Measurements from ENCODE around the gene TTC3. TPM values are rescaled to one million over a fixed set of nuclear protein-coding genes. Genes with fewer than 3 reads are reported as not detected.

TTC3 gene
- total and polyA plus RNA-seq, 9 of the 15 experiments (the other 6 are each of a cell fraction or from before 2014, with no cell fraction given) = 17.5 to 92.0 (median 59.5) TPM

DNA sequence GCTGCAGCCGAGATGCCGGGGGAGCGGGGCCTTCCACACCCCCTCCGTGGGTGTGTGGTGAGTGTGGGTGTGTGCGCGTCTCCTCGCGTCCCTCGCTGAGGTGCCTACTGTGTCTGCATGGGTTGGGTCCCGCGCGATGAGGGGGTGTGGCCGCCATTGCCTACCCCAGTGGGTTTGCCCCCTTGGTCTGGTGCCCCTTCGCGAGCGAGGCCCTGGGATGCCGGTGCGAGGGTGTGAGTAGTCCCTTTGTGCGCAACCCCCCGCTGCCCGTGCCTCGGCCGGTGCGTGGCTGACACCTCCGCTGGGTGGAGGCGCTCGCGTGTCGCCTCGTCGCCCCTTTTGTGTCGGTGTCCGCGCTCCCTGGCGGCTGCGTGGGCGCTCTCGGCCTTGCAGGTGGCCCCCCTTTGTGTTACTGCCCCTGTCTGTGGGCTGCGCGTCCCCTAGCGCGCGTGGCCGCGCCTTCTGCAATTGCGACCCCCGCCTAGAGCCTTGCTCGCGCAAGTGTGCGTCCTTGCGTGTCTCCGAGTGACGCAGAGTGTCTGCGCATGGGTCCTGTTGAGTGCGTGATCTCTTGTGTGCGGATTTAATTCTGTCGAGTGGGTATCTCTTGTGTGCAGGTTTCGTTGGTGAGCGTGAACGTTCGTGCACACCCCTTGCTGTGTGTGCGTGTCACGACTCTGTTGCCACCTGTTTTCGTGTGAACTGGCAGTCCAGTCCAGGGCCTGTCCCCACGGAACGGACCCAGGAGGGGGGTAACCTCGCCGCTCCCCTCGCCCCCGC is 553 bp downstream of the TTC3 start (continued):
- TF ChIP-seq ZBTB26 (CRISPR knock-in tag; IDR thresholded peaks at IDR 0.05) = 0 out of 2 replicates have a peak, but pooled peaks have one; percentile 15
- no peak for TF ChIP-seq MCM2 (IDR thresholded peaks at IDR 0.05; ENCODE audit: low read depth)
- TF ChIP-seq ZBED1 (IDR thresholded peaks at IDR 0.05) = no peak
- peak; percentile 63 for TF ChIP-seq SP1 (CRISPR knock-in tag; IDR thresholded peaks at IDR 0.05)
- TF ChIP-seq MCM3 (IDR thresholded peaks at IDR 0.05) = no peak
- peak; percentile 86; the same call in 1 of the 2 replicates for TF ChIP-seq HNRNPL (IDR thresholded peaks at IDR 0.05; ENCODE audit: low read depth, low read length)
- TF ChIP-seq STAG1 (CRISPR knock-in tag; IDR thresholded peaks at IDR 0.05; ENCODE audit: borderline replicate concordance) = no peak; the same call in none of the 2 replicates
- TF ChIP-seq DMBX1 (CRISPR knock-in tag; IDR thresholded peaks at IDR 0.05; ENCODE audit: borderline replicate concordance) = no peak
- TF ChIP-seq OTX1 (CRISPR knock-in tag; IDR thresholded peaks at IDR 0.05) = 0 out of 2 replicates have a peak, but pooled peaks have one; percentile 42
- TF ChIP-seq PRDM10 (IDR thresholded peaks at IDR 0.05; ENCODE audit: partially characterized antibody) = no peak
- TF ChIP-seq RAD21 (CRISPR knock-in tag; conservative IDR thresholded peaks at IDR 0.05 in 1 of 2, IDR thresholded peaks at IDR 0.05 in 1 of 2) = no peak
- TF ChIP-seq ARID2 (IDR thresholded peaks at IDR 0.05) = no peak; the same call in 1 of the 2 replicates
- TF ChIP-seq TEAD1 (CRISPR knock-in tag; IDR thresholded peaks at IDR 0.05) = peak; percentile 44 to 84; a peak in 3 of 4 replicates
- TF ChIP-seq HCFC1 (IDR thresholded peaks at IDR 0.05; ENCODE audit: low read depth, low read length) = no peak; the same call in 1 of the 2 replicates
- TF ChIP-seq KAT2B (IDR thresholded peaks at IDR 0.05; ENCODE audit: low read depth, low read length) = no peak
- TF ChIP-seq HNRNPH1 (optimal IDR thresholded peaks at IDR 0.05; ENCODE audit: low read depth, low read length) = no peak
- TF ChIP-seq POLR2AphosphoS5 (IDR thresholded peaks at IDR 0.05; ENCODE audit: control insufficient read depth, insufficient read depth, low read depth, low read length) = no peak
- no peak for TF ChIP-seq ZNF133 (CRISPR knock-in tag; IDR thresholded peaks at IDR 0.05)
- TF ChIP-seq DLX4 (CRISPR knock-in tag; IDR thresholded peaks at IDR 0.05) = no peak
- TF ChIP-seq RBBP5 (IDR thresholded peaks at IDR 0.05; ENCODE audit: borderline replicate concordance, insufficient read depth, low read length, poor library complexity, severe bottlenecking) = peak; percentile 72
- no peak for TF ChIP-seq HEY1 (CRISPR knock-in tag; IDR thresholded peaks at IDR 0.05; ENCODE audit: borderline replicate concordance)
- no peak; the same call in 1 of the 2 replicates for TF ChIP-seq ZNF766 (CRISPR knock-in tag; conservative IDR thresholded peaks at IDR 0.05)
- TF ChIP-seq KHSRP (IDR thresholded peaks at IDR 0.05) = no peak
- TF ChIP-seq KLF1 (tag; IDR thresholded peaks at IDR 0.05) = no peak
